Daoy (cell line): ENCODE results near the gene RAPGEF6. TPM values are rescaled to one million over a fixed set of nuclear protein-coding genes. Genes with fewer than 3 reads are reported as not detected.
"Not testable (repeated sequence)": the region's sequence is repeated elsewhere in the genome, so short reads cannot be mapped to it uniquely, and the experiment has no call there.

Experiments used
- DNase-seq: peaks from one replicate; pipeline ENCODE4 v3.0.0-alpha.2; 2015; ENCODE audit warnings: low read depth
- total RNA-seq: library from RNA; depleted of rRNA; stranded (reverse); fragments of >200 nt; shearing (Covaris generic); gene quantifications from 2 replicates; pipeline ENCODE4 v1.2.3, GENCODE V29; 2014

Gene RAPGEF6
- total RNA-seq, 1 experiment from 2014 or later, result 18.5 TPM

DNA sequence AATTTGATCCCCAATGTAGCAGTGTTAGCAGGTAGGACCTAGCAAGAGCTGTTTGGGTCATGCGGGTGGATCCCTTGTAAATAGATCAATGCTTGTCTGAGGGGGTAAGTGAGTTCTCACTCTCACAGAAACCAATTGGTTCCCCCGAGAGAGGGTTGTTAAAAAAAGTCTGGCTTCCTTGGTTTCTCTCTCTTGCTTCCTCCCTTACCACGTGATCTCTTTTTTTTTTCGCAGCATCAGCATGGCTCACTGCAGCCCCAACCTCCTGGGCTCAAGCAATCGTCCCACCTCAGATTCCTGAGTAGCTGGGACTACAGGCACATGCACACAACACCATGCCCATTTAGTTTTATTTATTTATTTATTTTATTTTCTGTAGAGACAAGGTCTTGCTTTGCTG is 26.4 kb downstream of the RAPGEF6 start:
- no peak for DNase-seq

DNA sequence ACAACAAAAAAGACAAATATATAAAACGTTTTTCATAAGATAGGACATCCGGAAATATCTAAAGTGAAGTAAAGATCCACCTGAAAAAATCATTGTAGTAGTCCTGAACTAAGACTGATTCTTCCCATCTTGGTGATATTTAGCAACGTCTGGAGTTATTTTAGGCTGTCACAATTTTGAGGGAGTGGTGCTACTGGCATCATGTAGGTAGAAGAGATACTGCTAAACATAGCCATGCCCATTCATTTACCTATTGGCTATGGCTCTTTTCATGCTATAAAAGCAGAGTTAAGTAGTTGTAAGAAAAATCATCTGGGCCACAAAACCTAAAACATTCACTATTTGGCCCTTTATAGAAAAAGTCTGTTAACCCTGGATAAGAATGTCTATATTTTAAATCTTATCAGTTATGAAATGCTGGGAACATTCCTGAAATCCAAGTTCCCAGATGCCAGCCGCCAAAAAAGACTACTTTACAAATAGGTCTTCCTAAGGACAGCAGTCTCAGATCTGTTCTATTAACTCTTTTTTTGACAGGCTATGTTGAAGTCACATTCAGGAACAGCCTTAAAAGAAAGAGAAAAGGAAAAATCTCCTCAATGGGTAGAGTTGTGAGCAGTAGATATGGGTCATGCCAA is 27.0 kb downstream of the RAPGEF6 start:
- no peak for DNase-seq

GRCh38 chr5:131607418-131607817 is 27.6 kb downstream of the RAPGEF6 start:
- no peak for DNase-seq

- no peak for DNase-seq
Observed at GRCh38 chr5:131605086-131605485, 29.9 kb downstream of the RAPGEF6 start.

GRCh38 chr5:131595088-131596033 is 39.7 kb downstream of the RAPGEF6 start:
- DNase-seq, result no peak

DNA sequence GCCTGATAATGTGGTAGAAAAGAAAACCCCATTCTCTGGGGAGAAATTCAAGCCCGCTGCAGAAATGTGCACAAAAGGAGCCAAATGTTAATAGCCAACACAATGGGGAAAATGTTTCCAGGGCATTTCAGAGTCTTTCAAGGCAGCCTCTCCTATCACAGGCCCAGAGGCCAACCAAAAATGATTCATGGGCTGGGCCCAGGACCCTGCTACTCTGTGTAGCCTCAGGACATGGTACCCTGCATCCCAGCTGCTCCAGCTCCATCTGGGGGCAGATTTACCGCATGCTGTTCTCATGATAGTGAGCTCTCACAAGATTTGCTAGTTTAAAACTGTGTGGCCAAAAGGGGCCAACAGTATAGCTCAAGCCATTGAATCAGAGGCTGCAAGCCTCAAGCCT is 41.1 kb downstream of the RAPGEF6 start:
- DNase-seq, result no peak

GRCh38 chr5:131593436-131593835 is 41.6 kb downstream of the RAPGEF6 start:
- not testable (repeated sequence) for DNase-seq

- peak; percentile 41 for DNase-seq
Observed at GRCh38 chr5:131589510-131590348, 45.3 kb downstream of the RAPGEF6 start.

GRCh38 chr5:131587541-131587940 is 47.5 kb downstream of the RAPGEF6 start:
- DNase-seq, result peak; percentile 11

DNA sequence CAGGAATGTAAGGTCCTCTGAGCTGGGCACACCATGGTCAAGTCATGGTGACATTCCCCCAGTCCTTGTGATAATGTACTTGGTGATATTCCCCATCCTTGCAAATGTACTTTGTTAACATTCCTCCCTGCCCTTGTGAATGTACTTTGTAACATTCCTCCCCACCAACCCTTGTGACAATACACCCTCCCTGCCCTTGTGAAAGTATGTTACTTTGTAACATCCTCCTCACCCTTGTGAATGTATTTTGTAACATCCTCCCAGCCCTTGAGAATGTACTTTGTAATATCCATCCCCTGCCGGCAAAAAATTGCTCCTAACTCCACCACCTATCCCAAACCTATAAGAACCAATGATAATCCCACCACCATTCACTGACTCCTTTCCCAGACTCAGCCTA is 53.3 kb downstream of the RAPGEF6 start:
- DNase-seq, result no peak

GRCh38 chr5:131579917-131580671 is 54.9 kb downstream of the RAPGEF6 start:
- no peak for DNase-seq

GRCh38 chr5:131575660-131576227 is 59.3 kb downstream of the RAPGEF6 start:
- no peak for DNase-seq

DNA sequence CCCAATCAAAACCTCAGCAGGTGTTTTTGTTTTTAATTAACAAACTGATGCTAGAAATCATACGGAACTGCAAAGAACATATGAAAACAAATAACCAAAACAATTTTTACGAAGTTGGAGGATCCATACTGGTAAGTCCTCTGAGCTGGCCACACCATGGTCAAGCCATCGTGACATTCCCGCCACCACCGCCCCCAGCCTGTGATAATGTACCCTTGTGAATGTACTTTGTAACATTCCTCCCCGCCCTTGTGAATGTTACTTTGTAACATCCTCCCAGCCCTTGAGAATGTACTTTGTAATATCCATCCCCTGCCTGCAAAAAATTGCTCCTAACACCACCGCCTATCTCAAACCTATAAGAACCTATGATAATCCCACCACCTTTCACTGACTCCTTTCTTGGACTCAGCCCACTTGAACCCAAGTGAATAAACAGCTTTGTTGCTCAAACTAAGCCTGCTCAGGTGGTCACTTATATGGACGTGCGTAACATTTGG is 63.3 kb downstream of the RAPGEF6 start:
- no peak for DNase-seq

GRCh38 chr5:131570757-131571156 is 64.3 kb downstream of the RAPGEF6 start:
- no peak for DNase-seq

DNA sequence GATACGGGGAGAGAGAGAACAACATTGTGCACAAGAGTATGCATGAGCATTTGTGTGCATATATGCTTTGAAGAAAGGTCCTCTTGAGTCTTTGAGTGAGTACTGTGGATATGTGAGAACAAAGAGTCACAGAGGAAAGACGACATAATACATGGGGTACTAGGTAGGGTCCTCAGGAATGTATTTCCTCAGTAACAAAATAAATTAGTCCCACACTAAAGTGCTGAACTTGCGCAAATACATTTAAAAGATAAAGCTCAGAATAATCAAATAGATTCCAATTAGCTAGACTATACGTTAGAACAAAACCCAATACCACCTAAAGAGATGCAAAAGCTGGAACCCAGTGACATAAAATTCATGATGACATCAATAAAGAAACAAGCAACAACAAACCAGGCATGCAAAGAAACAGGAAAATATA is 70.8 kb downstream of the RAPGEF6 start:
- DNase-seq, result no peak

- DNase-seq, result no peak
Observed at GRCh38 chr5:131563434-131564228, 71.4 kb downstream of the RAPGEF6 start.

DNA sequence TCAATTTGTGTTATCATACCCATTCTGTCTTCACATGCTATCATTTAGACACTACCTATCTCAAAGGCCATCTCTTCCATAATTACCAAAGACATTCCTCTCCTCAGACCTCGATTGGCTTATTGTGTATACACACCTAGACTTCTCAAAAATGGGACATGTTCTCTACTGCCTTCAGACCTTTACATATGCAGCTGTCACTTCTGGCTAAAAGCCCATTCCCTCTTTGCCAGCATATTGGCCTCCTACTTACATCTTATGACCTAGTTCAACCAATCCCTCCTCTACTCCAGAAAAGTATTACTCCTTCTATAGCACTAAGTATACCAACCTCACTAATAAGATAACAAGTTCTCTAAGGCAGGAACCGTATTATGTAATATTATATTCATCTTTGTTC is 84.4 kb downstream of the RAPGEF6 start:
- no peak for DNase-seq

- no peak for DNase-seq
Observed at GRCh38 chr5:131548176-131548575, 86.9 kb downstream of the RAPGEF6 start.

GRCh38 chr5:131545845-131546244 is 89.2 kb downstream of the RAPGEF6 start:
- no peak for DNase-seq

- DNase-seq, result no peak
Observed at GRCh38 chr5:131542723-131543122, 92.3 kb downstream of the RAPGEF6 start.
